B cell (primary cell): ENCODE measurements around the gene DNAAF5. TPM values are rescaled to one million over a fixed set of nuclear protein-coding genes. Genes with fewer than 3 reads are reported as not detected.

ENCODE experiments used
- ATAC-seq: fragments of 200-7000 bp; cut with Tn5 transposase; one replicate; pipeline ENCODE4 v1.10.0; 2021; ENCODE audit warnings: low read depth, mild to moderate bottlenecking, moderate number of reproducible peaks, moderate library complexity
- CTCF ChIA-PET: fragments of 350-600 bp; sonication (Branson Sonifier 250); formaldehyde crosslinking; loops from one replicate; lab custom pipeline; 2021; ENCODE audit warnings: antibody characterized with exemption, inconsistent platforms; lab: Charles Lee
- POLR2A ChIA-PET: fragments of 350-600 bp; sonication (Branson Sonifier 250); formaldehyde crosslinking; loops from one replicate; lab custom pipeline; 2021; ENCODE audit warnings: antibody characterized with exemption; lab: Charles Lee
- DNase-seq: peaks from one replicate; pipeline ENCODE4 v3.0.0; 2013
- H2AFZ ChIP-seq: 2 replicates; pipeline ENCODE4 v1.6.1; 2012; ENCODE audit warnings: mild to moderate bottlenecking, low read depth, low read length; ENCODE audit not compliant: insufficient read depth, poor library complexity, severe bottlenecking
- H3K27ac ChIP-seq, 2 donors: 1 replicate in 1 of 2; 2 replicates in 1 of 2; pipeline ENCODE4 v1.5.1; 2012 to 2013; ENCODE audit warnings: low read length in 2 of 2, mild to moderate bottlenecking in 2 of 2, moderate library complexity in 1 of 2
- H3K27me3 ChIP-seq, 4 experiments: fragments of 200-600 bp in 1 of 4; sonication (generic) in 1 of 4; replicated peaks in 1 of 4; 1 replicate in 2 of 4; 2 replicates in 2 of 4; pipeline versions ENCODE4 v1.6.1 to v1.7.0; 2013 to 2016; ENCODE audit warnings: low read length in 3 of 4, mild to moderate bottlenecking in 2 of 4, mixed read lengths in 1 of 4, moderate library complexity in 1 of 4; ENCODE audit not compliant: insufficient read depth in 4 of 4, control insufficient read depth in 3 of 4; ENCODE audit errors: control extremely low read depth in 1 of 4
- H3K36me3 ChIP-seq, 2 experiments: replicated peaks in 1 of 2; 1 replicate in 1 of 2; 2 replicates in 1 of 2; pipeline versions ENCODE4 v1.6.1 to v1.7.1; 2013; ENCODE audit warnings: low read length in 1 of 2; ENCODE audit not compliant: insufficient read depth in 2 of 2, control insufficient read depth in 1 of 2; ENCODE audit errors: control extremely low read depth in 1 of 2, extremely low read depth in 1 of 2
- H3K4me1 ChIP-seq, 2 donors: fragments of 200-600 bp in 1 of 2; sonication (generic) in 1 of 2; 1 replicate in 1 of 2; 2 replicates in 1 of 2; pipeline versions ENCODE4 v1.5.1 to v1.6.1; 2013 to 2017; ENCODE audit warnings: low read length in 2 of 2; ENCODE audit not compliant: control insufficient read depth in 2 of 2, insufficient read depth in 2 of 2
- H3K4me2 ChIP-seq: replicated peaks from 2 replicates; pipeline ENCODE3; 2012; ENCODE audit warnings: mild to moderate bottlenecking, low read depth, low read length; ENCODE audit not compliant: poor library complexity, severe bottlenecking
- H3K4me3 ChIP-seq, 5 experiments: fragments of 200-600 bp in 1 of 5; sonication (generic) in 1 of 5; 1 replicate in 3 of 5; 2 replicates in 2 of 5; pipeline versions ENCODE4 v1.5.1 to v1.7.0; 2011 to 2016; ENCODE audit warnings: low read length in 4 of 5, mild to moderate bottlenecking in 4 of 5, low read depth in 2 of 5, control low read depth in 1 of 5, moderate library complexity in 1 of 5; ENCODE audit not compliant: insufficient read depth in 1 of 5; ENCODE audit errors: control extremely low read depth in 1 of 5, extremely low read depth in 1 of 5
- H3K79me2 ChIP-seq: fragments of 200-600 bp; sonication (generic); one replicate; pipeline ENCODE4 v1.6.0; 2016; ENCODE audit warnings: low read length; ENCODE audit not compliant: control insufficient read depth, insufficient read depth
- H3K9ac ChIP-seq: fragments of 200-600 bp; sonication (generic); 2 replicates; pipeline ENCODE4 v1.6.1; 2017; ENCODE audit warnings: mild to moderate bottlenecking, low read length, moderate library complexity
- H3K9me3 ChIP-seq, 3 donors: one replicate each; pipeline versions ENCODE4 v1.6.1 to v1.7.1; 2013; ENCODE audit warnings: low read length in 2 of 3; ENCODE audit not compliant: control insufficient read depth in 2 of 3, insufficient read depth in 1 of 3; ENCODE audit errors: control extremely low read depth in 1 of 3
- H4K20me1 ChIP-seq: 2 replicates; pipeline ENCODE4 v1.6.0; 2012; ENCODE audit warnings: mild to moderate bottlenecking, low read length; ENCODE audit not compliant: insufficient read depth, control insufficient read depth, poor library complexity, severe bottlenecking
- H3K27ac Mint-ChIP-seq: one replicate; pipeline ENCODE4 v1.8.0; 2021; ENCODE audit warnings: mixed read lengths
- H3K27me3 Mint-ChIP-seq: one replicate; pipeline ENCODE4 v1.8.0; 2021; ENCODE audit warnings: mixed read lengths
- H3K4me1 Mint-ChIP-seq: one replicate; pipeline ENCODE4 v1.8.0; 2021; ENCODE audit warnings: mixed read lengths
- H3K4me3 Mint-ChIP-seq: one replicate; pipeline ENCODE4 v1.8.0; 2021; ENCODE audit warnings: mixed read lengths
- H3K9me3 Mint-ChIP-seq: one replicate; pipeline ENCODE4 v1.8.0; 2022; ENCODE audit warnings: mixed read lengths; ENCODE audit not compliant: insufficient read depth
- CTCF ChIP-seq: fragments of 200-600 bp; IDR thresholded peaks from one replicate; pipeline ENCODE4 v1.8.0; 2022; ENCODE audit warnings: antibody characterized with exemption, mild to moderate bottlenecking
- EZH2 ChIP-seq: IDR thresholded peaks from 2 replicates; pipeline ENCODE4 v1.6.1; 2012; ENCODE audit warnings: borderline replicate concordance, low read depth, mild to moderate bottlenecking, moderate library complexity, low read length; ENCODE audit not compliant: insufficient read depth, poor library complexity, severe bottlenecking
- WGBS: methylation state at CpG from one replicate; pipeline ENCODE4 v1.1.5; 2013; ENCODE audit warnings: missing lambda C conversion rate; ENCODE audit not compliant: insufficient coverage; 5-methylcytosine and 5-hydroxymethylcytosine counted together
- intact Hi-C: fragments of 100-400 bp; cut with micrococcal nuclease; formaldehyde crosslinking; loops from one replicate; pipeline ENCODE4 v1.10.0; 2022
- polyA plus RNA-seq: library from polyadenylated mRNA; depleted of rRNA; stranded (reverse); fragments of >200 nt; gene quantifications from 2 replicates; pipeline ENCODE4 v1.2.3, GENCODE V29; 2012
- total RNA-seq, 2 donors: library from RNA; stranded (reverse); fragments of 120-200 nt in 1 of 2; gene quantifications; 1 replicate in 1 of 2; 2 replicates in 1 of 2; pipeline versions ENCODE4 v1.2.3 to v1.2.4, GENCODE V29; 2013 to 2022

DNAAF5 gene
- total and polyA plus RNA-seq, 2 donors (not counting 1 experiment from before 2014, with no cell fraction given), result 18.0 to 21.4 TPM

DNA sequence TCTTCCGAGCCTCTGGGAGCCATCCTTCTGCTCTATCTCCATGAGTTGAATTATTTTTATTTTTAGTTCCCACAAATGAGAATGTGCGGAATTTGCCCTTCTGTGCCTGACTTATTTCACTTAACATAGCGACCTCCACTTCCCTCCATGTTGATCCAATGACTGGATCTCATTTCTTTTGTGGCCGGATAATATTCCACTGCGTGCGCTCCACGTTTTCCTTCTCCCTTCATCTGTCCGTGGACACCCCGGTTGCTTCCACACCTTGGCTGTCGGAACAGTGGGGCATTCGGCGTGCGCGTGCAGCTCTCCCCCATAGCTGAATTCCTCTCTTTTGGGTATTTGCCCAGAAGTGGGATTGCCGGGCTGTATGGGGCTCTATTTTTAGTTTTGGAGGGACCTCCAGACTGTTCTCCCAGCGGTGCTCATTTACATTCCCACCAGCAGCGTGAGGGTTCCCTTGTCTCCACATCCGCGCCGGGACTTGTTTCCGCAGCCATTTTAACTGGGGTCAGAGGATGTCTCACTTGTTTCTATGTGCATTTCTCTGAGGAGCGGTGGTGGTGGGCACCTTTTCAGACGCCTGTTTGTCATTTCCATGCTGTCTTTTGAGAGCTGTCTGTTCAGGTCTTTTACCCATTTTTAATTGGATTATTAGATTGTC lies 54.8 kb downstream of the DNAAF5 start:
- H3K9ac ChIP-seq, result no peak overlapping the region
- 98% methylated on average over 20 of the region's 23 CpGs for WGBS
- no peaks in the 10 kb centered on the region for H3K27me3 ChIP-seq
- H3K4me2 ChIP-seq, result no peak overlapping the region
- no peaks in the 10 kb centered on the region for H3K79me2 ChIP-seq
- peaks cover 0 to 25% of the 10 kb centered on the region in 2 experiments for H3K36me3 ChIP-seq
- no peak overlapping the region for H3K4me3 Mint-ChIP-seq
- no peak for TF ChIP-seq CTCF
- TF ChIP-seq EZH2, result no peak
- H4K20me1 ChIP-seq, result no peaks in the 10 kb centered on the region
- H3K4me3 ChIP-seq, result no peak overlapping the region
- POLR2A ChIA-PET, result no interaction called here
- no peak overlapping the region for H3K27ac Mint-ChIP-seq
- intact Hi-C loops, result loop anchor here (10.0 kb wide), 1 partner anchor 193 kb away; the partner anchor contains the start of gene COX19
- no peaks in the 10 kb centered on the region for H3K9me3 Mint-ChIP-seq
- H3K9me3 ChIP-seq, result peaks cover 0 to 7% (median 0%) of the 10 kb centered on the region in 3 donors
- H3K27ac ChIP-seq, result no peak overlapping the region
- DNase-seq (no peak), ATAC-seq (no peak)
- no peak overlapping the region for H2AFZ ChIP-seq
- no peaks in the 10 kb centered on the region for H3K4me1 ChIP-seq
- no peaks in the 10 kb centered on the region for H3K27me3 Mint-ChIP-seq
- CTCF ChIA-PET, result interaction anchor here (1.1 kb wide), 1 partner anchor 92 kb away, joined by 3 read pairs; no protein-coding TSS in a partner anchor
- H3K4me1 Mint-ChIP-seq, result no peaks in the 10 kb centered on the region

GRCh38 chr7:781936-782529 lies 55.5 kb downstream of the DNAAF5 start:
- Histone ChIP-seq H3K9me3 (peaks cover 0 to 7% (median 0%) of the 10 kb centered on the region in 3 donors), H3K79me2 (no peaks in the 10 kb centered on the region), H2AFZ (no peak overlapping the region), H3K9ac (no peak overlapping the region), H3K36me3 (peaks cover 0 to 24% of the 10 kb centered on the region in 2 experiments), H3K4me3 (no peak overlapping the region), H4K20me1 (no peaks in the 10 kb centered on the region), H3K4me2 (no peak overlapping the region), H3K27me3 (no peaks in the 10 kb centered on the region), H3K4me1 (no peaks in the 10 kb centered on the region), H3K27ac (no peak overlapping the region)
- DNase-seq (no peak), ATAC-seq (no peak)
- CTCF ChIA-PET, result interaction anchor here (1.1 kb wide), 1 partner anchor 91 kb away, joined by 3 read pairs; no protein-coding TSS in a partner anchor
- POLR2A ChIA-PET, result no interaction called here
- intact Hi-C loops, result loop anchor here (10.0 kb wide), 1 partner anchor 193 kb away; the partner anchor contains the start of gene COX19
- 96% methylated on average over 67 of the region's 80 CpGs for WGBS
- Mint-ChIP-seq H3K27ac (no peak overlapping the region), H3K4me1 (no peaks in the 10 kb centered on the region), H3K27me3 (no peaks in the 10 kb centered on the region), H3K9me3 (no peaks in the 10 kb centered on the region), H3K4me3 (no peak overlapping the region)
- TF ChIP-seq EZH2 (no peak), CTCF (no peak)
